Measurements from ENCODE around the gene DNAI1.
"Not testable (repeated sequence)": the region's sequence is repeated elsewhere in the genome, so short reads cannot be mapped to it uniquely, and the experiment has no call there.

DNAI1 gene

DNA sequence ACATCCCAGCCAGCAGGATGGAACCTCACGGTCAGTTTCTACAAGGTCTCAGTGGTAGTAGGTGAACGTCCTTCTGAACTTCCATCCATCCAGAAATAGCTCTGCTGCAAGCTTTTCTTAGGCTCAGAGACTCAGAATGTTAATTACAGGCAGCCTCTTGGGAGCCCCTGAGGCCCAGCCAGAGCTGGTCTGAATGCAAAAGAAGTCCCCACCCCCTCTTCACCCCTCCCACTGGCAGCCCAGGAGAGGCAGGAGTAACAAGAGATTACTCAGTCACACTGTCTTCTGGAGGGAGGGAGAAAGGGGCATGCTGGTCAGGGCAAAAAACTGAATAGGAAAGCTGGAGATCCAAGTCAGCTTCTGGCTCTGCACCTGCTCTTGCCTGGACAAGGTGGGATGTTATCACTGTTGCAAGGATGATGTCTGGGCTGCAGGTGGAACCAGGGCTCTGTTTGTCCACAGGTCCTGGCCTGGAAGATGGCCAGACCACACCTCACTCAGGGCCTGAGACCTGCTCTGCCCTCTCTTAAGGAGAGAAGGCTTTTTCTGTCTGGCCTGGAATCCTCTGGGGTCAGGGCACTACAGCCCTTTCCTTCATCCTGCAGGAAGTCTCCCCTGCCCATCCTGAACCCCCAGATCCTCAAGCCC lies 55.1 kb downstream of the DNAI1 start:
- no peak for DNase-seq (ENCODE audit: low read depth)

DNA sequence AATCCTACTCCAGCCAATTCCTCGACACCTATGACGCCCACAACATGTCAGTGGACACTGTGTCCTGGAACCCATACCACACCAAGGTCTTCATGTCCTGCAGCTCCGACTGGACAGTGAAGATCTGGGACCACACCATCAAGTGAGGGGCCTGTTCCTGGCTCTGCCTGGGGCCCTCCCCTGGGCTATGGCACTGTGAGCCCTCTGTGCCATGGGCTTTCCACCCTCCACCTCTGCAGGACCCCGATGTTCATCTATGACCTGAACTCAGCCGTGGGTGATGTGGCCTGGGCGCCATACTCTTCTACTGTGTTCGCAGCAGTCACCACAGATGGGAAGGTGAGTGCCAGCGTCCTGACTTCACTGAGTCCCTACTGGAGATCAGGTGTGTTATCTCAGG lies 55.8 kb downstream of the DNAI1 start:
- DNase-seq (ENCODE audit: low read depth), result no peak

DNA sequence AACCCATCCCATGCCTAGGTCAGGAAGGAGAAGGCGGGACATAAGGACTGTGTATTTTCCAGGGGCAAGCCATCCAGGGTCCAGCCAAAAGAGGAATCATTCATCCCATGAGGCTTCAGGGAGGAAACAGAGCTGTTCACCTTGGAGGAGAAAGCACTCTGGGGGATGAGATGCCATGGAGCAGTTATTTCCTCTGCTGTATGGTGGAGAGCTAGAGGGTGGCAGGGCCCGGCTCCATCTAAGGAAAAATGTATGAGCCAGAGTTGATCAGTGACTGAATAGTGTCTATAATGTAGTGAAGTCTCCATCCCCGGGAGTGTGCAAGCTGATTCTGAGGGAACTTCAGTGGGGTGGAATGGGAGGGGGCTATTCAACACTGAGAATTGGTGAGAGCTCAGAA lies 56.2 kb downstream of the DNAI1 start:
- DNase-seq (ENCODE audit: low read depth), result no peak

DNA sequence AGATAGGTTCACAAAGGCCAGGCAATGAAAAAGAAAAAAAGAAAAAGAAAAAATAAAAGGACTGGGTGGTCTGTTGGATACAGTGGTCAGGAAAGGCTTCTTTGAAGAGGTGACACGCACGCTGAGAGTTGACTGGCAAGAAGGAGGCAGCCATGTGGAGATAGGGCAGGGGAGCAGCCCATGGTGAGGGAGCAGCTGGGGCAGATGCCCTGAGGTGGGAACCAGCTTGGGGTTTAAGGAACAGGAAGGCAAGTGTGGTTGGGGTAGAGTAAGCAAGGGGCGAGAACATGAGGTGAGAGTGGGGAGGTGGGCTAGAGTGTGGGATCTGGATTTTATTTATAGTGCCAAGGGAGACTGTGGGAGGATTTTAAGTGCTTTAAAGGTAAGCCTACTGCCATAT lies 57.4 kb downstream of the DNAI1 start:
- DNase-seq (ENCODE audit: low read depth), result no peak

DNA sequence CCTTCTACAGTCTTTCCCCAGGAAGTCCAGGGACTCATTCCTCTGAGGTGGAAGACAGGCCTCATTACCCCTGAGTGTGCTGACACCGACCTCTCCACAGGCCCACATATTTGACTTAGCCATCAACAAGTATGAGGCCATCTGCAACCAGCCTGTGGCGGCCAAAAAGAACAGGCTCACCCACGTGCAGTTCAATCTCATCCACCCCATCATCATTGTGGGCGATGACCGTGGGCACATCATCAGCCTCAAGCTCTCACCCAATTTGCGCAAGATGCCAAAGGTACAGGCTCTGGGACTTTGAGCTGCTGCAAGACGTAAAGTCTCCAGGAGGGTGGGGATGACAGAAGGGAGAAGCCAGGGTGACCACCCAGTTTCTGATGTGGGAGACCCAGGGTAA lies 58.6 kb downstream of the DNAI1 start:
- DNase-seq (ENCODE audit: low read depth), result no peak

DNA sequence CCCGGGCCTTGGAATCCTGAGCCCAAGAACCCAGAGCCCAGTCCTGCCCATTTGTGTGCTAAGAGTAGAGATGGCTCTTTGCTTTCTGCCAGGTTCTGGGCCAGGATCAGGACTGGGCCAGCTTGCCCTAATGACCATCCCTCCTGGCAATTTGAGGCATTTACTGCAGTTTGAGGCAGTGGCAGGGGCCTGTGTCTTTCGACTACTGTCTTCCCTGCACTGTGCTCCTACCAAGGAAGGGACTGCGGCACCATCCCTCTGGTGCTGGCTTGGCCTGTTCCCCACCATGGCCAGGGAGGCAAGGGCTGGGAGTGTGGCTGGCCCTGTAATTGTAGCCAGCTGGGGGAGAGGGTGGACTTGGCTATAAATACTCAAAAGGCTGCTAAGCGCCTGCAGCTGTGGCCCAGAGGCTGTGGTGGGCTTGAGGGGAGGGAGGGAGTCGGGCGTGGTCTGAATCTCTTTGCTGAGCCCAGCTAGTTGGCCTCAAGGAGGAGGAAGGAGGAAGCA lies 59.6 kb downstream of the DNAI1 start:
- no peak for DNase-seq (ENCODE audit: low read depth)

DNA sequence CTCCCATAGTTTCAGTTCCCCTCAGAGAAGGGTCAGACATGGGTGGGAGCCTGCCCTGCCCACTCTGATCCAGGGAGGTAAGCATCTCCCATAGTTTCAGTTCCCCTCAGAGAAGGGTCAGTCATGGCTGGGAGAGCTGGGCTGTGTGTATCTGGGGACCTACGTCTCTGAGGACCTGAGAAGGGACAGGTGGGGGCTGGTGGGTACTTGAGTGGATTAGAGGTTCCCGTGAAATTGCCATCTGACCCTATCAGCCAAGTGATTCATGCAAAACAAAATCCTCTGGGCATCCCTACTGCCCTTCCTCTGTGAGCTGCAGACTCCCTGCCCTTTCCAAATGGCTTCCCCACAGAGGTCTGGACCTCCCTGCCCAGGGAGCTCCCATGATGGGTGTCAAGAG lies 60.3 kb downstream of the DNAI1 start:
- DNase-seq (ENCODE audit: low read depth), result no peak

DNA sequence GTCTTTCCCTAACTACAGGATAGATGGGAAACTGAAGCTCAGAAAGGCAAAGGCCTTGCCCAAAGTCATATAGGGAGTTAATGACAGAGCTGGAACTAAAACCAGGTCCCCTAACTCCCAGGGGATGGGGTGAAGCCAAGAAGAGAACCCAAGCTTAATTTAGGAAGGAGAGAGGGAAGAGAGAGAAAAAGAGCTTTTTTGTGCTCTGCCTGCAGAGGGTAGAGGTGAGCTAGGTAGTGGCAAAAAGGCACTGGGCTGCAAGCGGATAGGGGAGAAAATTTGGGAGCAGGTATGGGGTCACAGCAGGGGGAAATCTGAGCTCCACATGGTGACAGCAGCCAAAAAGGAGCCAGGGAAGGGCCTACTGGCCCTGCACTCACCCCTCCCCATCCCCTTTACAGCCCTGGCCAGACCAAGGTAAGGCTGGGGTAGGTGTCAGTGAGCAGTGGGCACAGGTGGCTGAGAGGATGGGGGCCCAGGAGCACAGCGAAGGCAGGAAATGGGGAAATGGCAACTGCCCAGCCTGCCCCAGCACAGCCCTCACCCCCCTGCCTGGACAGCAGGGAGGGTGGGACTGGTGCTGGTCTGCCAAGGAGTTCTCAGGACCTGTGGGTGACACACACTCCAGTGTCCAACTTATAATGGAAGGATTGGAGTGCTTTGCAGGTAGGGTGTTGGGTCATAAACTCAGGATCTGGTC lies 60.9 kb downstream of the DNAI1 start:
- DNase-seq (ENCODE audit: low read depth), result no peak

DNA sequence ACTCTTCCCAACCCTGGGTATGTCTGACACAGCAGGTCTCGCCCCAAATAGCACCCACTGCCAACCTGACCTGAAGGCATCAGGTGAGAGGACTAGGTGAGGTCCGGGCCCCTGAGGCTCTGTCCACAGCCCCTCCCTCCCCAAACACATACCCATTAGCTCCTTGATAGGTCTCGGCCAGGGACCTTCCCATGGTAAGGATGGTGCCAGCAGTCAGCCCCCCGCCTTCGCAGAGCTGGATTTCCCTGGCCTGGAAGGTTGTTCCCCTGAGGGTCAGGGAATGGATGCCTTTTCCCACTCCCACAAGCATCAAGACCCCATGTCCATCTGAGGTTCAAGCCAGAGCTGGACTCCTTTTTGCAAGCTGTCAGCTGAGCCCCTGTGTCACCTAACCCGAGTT lies 61.5 kb downstream of the DNAI1 start:
- DNase-seq (ENCODE audit: low read depth), result no peak

DNA sequence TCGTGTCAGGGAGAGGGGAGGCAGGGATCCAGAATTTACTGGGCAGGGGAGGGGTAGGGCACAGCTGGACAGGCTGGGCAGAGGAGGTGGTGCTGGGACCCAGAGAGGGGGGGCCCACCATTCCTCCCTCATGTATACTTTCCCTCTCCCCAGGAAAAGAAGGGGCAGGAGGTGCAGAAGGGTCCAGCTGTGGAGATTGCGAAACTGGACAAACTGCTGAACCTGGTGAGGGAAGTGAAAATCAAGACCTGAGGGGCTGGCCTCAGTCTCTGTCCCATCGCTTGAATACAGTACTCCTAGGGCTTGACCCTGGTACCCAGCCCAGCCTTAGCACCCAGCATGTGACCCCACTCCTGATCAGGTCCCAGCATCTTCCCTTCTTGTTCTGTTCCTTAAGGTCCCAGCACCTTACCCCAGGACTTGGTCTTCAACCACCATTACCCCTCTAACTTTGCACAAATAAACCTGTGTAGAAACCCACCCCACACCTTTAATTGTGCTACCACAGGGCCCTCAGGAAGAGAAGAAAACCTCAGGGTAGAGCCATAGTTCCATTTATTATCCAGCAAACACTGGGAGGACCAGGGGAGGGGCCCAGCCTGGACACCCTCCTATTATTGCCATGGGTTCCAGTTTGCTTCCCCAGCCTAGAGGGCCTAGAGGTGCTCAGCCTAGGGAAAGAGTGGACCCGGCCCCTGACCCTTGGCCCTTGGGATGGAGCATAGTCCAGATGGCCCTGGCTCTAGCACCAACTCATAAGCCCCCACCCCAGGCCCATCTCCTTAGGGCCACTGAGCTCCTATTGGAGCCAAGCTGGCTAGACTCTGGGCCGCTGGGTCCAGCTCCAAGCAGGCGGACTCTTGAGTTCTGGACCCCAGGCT lies 62.1 kb downstream of the DNAI1 start:
- no peak for DNase-seq (ENCODE audit: low read depth)

DNA sequence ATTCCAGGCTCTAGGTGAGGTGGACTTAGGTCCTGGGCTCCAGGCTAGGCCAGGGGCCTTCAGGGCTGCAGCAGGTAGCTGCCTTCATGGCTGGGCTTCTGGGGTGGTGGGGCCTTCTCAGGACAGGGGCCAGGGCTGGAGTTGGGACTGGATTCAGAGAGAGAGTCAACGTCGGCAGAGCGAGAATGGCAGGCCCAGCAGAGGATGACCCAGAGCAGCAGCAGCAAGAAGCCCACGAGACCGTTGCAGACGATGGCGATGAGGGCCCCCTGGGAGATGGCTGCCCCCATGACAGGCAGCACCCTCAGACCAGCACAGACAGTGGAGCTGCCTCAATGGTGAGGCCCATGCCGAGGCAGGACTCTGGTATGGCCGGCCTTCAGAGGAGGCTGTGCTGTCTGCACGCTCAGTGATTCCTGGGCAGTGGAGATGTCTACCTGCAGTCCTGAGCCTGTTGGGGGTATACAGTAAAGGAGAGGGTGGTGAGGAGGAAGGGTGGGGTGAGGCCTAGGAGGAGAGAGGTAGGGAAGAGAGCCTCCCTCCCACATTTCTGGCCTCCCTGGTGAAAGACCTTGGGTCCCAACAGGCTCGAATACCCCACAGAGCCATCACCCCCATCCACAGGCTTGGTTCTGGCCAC lies 62.9 kb downstream of the DNAI1 start:
- no peak for DNase-seq (ENCODE audit: low read depth)

DNA sequence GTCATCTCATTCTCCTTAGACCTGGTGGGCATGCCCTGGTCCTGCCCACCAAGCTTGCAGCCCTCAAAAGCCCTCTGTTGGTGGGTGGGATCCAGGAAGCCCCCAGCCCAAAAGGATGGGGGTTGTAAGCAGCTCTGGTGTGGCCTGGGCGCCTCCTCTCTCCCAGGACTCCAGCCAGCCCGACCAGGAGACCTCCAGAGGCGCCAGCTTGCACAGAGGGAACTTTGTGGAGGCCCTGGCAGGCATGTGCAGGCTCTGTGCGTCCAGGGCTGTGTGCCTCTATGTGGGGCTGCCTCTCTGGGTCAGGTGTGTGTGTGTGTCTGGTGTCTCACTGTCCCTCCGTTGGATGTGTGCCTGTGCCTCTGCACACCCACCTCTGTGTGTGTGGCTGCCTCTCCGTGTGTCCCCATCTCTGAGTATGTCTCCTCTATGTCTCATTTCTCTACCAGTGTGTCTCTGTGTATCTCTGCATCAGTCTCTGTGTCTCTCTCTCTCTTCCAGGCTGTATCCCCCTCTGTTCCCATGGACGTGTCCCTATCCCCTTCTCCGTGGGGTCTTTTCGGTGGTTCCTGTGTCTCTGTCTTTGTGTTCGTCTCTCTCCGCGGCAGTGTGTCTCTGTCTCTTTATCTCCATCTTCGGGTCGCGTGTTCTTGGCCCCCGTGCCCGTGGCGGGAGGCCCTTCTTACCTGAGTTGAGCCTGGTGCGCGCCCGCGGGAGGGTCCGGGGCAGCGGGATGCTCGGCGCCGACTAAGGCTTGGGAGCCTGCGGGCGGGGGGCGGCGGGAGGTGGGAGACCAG lies 63.7 kb downstream of the DNAI1 start:
- no peak for DNase-seq (ENCODE audit: low read depth)

DNA sequence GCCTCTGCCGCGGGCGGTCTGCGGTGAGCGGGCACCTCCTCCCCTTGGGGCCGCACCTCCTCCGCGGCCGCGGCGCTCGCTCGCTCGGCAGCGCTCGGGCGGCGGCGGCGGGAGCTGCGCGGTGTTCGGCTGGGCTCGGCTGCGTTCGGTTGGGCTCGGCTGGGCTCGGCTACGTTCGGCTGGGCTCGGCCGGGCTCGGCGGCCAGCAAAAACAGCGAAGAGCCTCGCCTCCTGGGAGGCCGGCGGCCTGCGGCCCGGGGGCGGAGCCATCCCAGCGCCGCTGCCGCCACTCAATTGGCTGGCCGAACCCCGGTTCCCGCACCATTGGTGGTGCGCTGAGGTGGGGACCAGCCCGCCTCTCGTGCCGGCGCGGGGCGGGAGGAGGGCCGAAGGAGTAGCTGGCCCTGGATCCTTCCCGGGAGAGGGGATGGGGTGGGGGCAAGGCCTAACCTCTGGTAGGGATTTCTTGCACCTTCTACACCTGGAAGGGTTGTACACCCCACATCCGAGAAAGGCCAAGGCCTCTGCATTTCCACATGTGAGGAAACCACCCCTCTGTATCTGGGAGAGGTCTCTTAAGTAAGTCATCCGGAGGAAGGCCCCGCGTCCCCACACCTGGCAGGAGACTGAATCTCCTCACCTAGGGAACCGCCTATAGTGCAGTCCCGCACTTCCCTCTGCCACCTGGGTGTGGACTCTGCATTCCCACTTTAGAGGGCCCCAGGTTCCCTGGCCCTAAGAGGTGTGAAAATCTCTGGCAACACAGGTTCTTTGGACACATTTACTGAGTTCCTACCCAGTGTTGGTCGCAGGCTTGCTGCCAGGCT lies 64.6 kb downstream of the DNAI1 start, which contains the start of gene ENHO:
Gene ENHO, minus strand, starts transcription at position 20 of the 827 bp plus-strand sequence. CDS start 1,295 bp downstream, outside the sequence.
- peak; percentile 79 for DNase-seq (ENCODE audit: low read depth)

DNA sequence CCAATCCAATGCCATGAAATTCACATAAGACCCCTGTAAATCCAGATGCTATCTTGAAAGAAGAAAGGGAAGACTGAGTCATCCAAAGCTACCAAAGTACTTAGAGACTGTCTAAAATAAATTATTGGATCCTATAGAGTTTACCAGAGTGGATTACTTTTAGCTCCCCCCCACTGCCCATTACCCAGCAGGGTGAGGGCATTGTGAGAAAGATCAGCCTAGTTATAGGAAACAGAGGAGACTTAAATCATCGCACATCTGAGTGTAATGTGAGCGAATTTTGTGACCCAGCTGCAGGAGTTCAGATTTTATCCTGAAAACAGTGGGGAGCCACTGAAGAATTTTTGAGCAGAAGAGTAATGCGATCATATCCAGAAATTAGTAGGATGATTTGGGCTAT lies 65.7 kb downstream of the DNAI1 start:
- DNase-seq (ENCODE audit: low read depth), result no peak

DNA sequence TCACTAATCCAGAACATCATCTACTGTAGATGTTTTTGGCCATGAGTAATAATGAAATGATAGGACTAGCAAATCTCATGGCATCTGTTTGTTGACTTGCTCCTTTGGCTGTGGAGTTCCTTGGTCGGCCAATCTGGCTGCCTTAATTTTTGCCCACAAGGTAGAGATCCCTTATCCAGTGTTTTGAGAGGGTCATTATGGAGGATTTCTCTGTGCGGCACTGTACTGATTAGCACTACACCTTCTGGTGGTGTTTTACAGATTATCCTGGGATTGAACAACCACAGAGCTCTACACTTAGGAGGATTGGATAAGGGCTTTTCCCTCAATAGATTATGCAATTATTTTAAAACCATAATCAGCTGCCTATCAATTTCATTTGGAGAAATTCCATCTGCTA lies 67.4 kb downstream of the DNAI1 start:
- no peak for DNase-seq (ENCODE audit: low read depth)

DNA sequence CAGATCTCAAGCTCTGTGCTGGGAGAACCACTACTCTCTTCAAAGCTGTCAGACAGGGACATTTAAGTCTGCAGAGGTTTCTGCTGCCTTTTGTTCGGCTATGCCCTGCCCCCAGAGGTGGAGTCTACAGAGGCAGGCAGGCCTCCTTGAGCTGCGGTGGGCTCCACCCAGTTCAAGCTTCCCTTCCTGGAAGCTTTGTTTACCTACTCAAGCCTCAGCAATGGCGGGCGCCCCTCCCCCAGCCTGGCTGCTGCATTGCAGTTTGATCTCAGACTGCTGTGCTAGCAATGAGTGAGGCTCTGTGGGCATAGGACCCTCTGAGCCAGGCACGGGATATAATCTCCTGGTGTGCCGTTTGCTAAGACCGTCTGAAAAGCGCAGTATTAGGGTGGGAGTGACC lies 73.4 kb downstream of the DNAI1 start:
- not testable (repeated sequence) for DNase-seq (ENCODE audit: low read depth)

DNA sequence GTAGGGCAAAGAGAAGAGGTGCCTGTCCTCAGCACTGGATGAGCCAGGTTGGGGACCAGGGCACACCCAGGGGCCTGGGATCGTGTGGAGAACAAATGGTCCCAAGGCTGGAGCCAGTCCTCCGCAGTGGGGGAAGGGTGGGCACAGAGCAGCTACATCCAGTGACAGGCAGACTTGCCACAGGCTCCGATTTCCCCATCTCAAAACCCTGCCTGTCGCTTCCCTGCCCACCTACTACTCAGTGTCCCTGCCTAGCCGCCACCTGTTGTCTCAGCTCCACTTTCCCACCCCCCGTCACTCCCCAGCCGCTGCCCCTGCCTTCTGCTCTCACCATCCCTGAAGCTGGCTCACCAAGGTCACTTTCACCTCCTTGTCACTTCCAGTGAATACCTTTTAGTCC lies 78.1 kb downstream of the DNAI1 start:
- DNase-seq (ENCODE audit: low read depth), result no peak

DNA sequence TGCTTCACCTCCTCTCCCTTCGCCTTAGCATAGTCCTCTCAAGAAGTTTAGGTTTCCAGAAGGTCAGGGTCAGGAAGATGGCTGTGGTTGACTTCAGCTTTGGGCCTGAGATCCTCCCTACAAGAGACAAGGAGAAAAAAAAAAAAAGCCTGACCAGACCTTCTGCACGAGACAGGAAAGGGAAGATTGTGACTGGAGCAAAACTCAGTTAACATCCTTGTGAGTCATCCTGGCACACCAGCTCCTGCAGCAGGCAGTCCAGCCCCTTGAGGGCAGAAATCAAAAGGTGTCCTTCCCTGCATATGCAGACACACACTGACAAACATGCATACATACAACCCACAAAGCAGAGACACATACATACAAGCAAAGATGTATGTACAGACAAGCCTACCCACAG lies 82.2 kb downstream of the DNAI1 start:
- DNase-seq (ENCODE audit: low read depth), result no peak

DNA sequence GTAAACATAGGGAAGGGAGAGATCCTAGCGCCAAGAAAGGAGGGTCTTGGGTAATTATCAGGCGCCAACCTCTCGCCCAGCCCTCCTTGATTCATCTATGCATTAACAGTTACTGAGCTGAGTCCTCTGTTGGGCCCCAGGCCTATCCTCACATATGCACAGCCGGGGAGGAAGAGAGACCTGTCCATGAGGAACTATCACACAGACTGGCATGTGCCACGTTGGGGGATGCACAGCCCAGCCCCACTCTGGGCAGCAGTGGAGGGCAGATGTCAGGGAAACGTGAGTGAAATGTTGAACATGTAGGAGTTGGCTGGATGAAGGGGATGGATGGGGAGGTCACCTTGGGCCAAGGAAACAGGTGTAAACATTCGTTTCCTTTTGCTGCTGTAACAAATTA lies 82.9 kb downstream of the DNAI1 start:
- DNase-seq (ENCODE audit: low read depth), result no peak

DNA sequence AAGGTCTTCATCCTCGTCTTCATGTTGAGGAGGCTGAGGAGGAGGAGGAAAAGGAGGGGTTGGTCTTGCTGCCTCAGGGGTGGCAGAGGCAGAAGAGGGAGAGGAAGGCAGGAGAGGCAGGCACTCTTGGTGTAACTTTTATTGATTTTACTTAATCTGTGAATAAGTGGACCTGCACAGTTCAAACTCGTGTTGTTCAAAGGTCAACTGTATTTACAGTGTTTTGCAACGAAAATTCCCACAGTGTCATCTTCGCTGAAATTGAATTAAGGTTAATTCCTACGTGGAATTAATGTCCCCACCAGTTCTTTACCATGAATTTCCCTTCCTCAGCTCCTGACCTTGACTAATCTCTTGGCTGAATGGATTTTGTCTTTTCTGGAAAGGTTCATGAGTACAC lies 85.4 kb downstream of the DNAI1 start:
- DNase-seq (ENCODE audit: low read depth), result no peak

DNA sequence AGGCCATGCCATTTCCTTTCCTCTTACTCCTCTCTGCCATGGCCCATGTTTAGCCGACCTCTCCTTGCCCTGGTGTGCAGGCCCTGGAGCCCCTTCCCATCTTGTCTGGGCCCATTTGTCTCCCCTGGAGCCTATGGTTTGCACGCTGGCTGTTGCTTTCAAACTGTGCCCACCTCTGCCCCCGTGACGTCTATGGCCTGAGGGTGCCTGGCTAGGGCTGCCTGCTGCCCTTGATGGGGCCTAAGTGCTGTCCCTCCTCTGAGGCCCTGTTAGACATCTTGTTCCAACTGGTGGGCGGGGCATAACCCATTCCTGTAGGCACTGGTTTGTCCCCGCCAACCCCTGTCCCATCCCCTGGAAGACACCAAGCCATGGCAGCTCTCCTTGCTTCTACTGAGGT lies 86.9 kb downstream of the DNAI1 start:
- DNase-seq (ENCODE audit: low read depth), result no peak

All from activated T-cell treated with anti-CD3 and anti-CD28 coated beads for 1 hour (primary cell).